B cell (primary cell): ENCODE data around the gene C11orf91. TPM values are rescaled to one million over a fixed set of nuclear protein-coding genes. Genes with fewer than 3 reads are reported as not detected.

Experiments used
- ATAC-seq: fragments of 200-7000 bp; cut with Tn5 transposase; one replicate; pipeline ENCODE4 v1.10.0; 2021; ENCODE audit warnings: low read depth, mild to moderate bottlenecking, moderate number of reproducible peaks, moderate library complexity
- CTCF ChIA-PET: fragments of 350-600 bp; sonication (Branson Sonifier 250); formaldehyde crosslinking; loops from one replicate; lab custom pipeline; 2021; ENCODE audit warnings: antibody characterized with exemption, inconsistent platforms; lab: Charles Lee
- POLR2A ChIA-PET: fragments of 350-600 bp; sonication (Branson Sonifier 250); formaldehyde crosslinking; loops from one replicate; lab custom pipeline; 2021; ENCODE audit warnings: antibody characterized with exemption; lab: Charles Lee
- DNase-seq: peaks from one replicate; pipeline ENCODE4 v3.0.0; 2013
- H2AFZ ChIP-seq: 2 replicates; pipeline ENCODE4 v1.6.1; 2012; ENCODE audit warnings: mild to moderate bottlenecking, low read depth, low read length; ENCODE audit not compliant: insufficient read depth, poor library complexity, severe bottlenecking
- H3K27ac ChIP-seq, 2 donors: 1 replicate in 1 of 2; 2 replicates in 1 of 2; pipeline ENCODE4 v1.5.1; 2012 to 2013; ENCODE audit warnings: low read length in 2 of 2, mild to moderate bottlenecking in 2 of 2, moderate library complexity in 1 of 2
- H3K27me3 ChIP-seq, 4 experiments: fragments of 200-600 bp in 1 of 4; sonication (generic) in 1 of 4; replicated peaks in 1 of 4; 1 replicate in 2 of 4; 2 replicates in 2 of 4; pipeline versions ENCODE4 v1.6.1 to v1.7.0; 2013 to 2016; ENCODE audit warnings: low read length in 3 of 4, mild to moderate bottlenecking in 2 of 4, mixed read lengths in 1 of 4, moderate library complexity in 1 of 4; ENCODE audit not compliant: insufficient read depth in 4 of 4, control insufficient read depth in 3 of 4; ENCODE audit errors: control extremely low read depth in 1 of 4
- H3K36me3 ChIP-seq, 2 experiments: replicated peaks in 1 of 2; 1 replicate in 1 of 2; 2 replicates in 1 of 2; pipeline versions ENCODE4 v1.6.1 to v1.7.1; 2013; ENCODE audit warnings: low read length in 1 of 2; ENCODE audit not compliant: insufficient read depth in 2 of 2, control insufficient read depth in 1 of 2; ENCODE audit errors: control extremely low read depth in 1 of 2, extremely low read depth in 1 of 2
- H3K4me1 ChIP-seq, 2 donors: fragments of 200-600 bp in 1 of 2; sonication (generic) in 1 of 2; 1 replicate in 1 of 2; 2 replicates in 1 of 2; pipeline versions ENCODE4 v1.5.1 to v1.6.1; 2013 to 2017; ENCODE audit warnings: low read length in 2 of 2; ENCODE audit not compliant: control insufficient read depth in 2 of 2, insufficient read depth in 2 of 2
- H3K4me2 ChIP-seq: replicated peaks from 2 replicates; pipeline ENCODE3; 2012; ENCODE audit warnings: mild to moderate bottlenecking, low read depth, low read length; ENCODE audit not compliant: poor library complexity, severe bottlenecking
- H3K4me3 ChIP-seq, 5 experiments: fragments of 200-600 bp in 1 of 5; sonication (generic) in 1 of 5; 1 replicate in 3 of 5; 2 replicates in 2 of 5; pipeline versions ENCODE4 v1.5.1 to v1.7.0; 2011 to 2016; ENCODE audit warnings: low read length in 4 of 5, mild to moderate bottlenecking in 4 of 5, low read depth in 2 of 5, control low read depth in 1 of 5, moderate library complexity in 1 of 5; ENCODE audit not compliant: insufficient read depth in 1 of 5; ENCODE audit errors: control extremely low read depth in 1 of 5, extremely low read depth in 1 of 5
- H3K79me2 ChIP-seq: fragments of 200-600 bp; sonication (generic); one replicate; pipeline ENCODE4 v1.6.0; 2016; ENCODE audit warnings: low read length; ENCODE audit not compliant: control insufficient read depth, insufficient read depth
- H3K9ac ChIP-seq: fragments of 200-600 bp; sonication (generic); 2 replicates; pipeline ENCODE4 v1.6.1; 2017; ENCODE audit warnings: mild to moderate bottlenecking, low read length, moderate library complexity
- H3K9me3 ChIP-seq, 3 donors: one replicate each; pipeline versions ENCODE4 v1.6.1 to v1.7.1; 2013; ENCODE audit warnings: low read length in 2 of 3; ENCODE audit not compliant: control insufficient read depth in 2 of 3, insufficient read depth in 1 of 3; ENCODE audit errors: control extremely low read depth in 1 of 3
- H4K20me1 ChIP-seq: 2 replicates; pipeline ENCODE4 v1.6.0; 2012; ENCODE audit warnings: mild to moderate bottlenecking, low read length; ENCODE audit not compliant: insufficient read depth, control insufficient read depth, poor library complexity, severe bottlenecking
- H3K27ac Mint-ChIP-seq: one replicate; pipeline ENCODE4 v1.8.0; 2021; ENCODE audit warnings: mixed read lengths
- H3K27me3 Mint-ChIP-seq: one replicate; pipeline ENCODE4 v1.8.0; 2021; ENCODE audit warnings: mixed read lengths
- H3K4me1 Mint-ChIP-seq: one replicate; pipeline ENCODE4 v1.8.0; 2021; ENCODE audit warnings: mixed read lengths
- H3K4me3 Mint-ChIP-seq: one replicate; pipeline ENCODE4 v1.8.0; 2021; ENCODE audit warnings: mixed read lengths
- H3K9me3 Mint-ChIP-seq: one replicate; pipeline ENCODE4 v1.8.0; 2022; ENCODE audit warnings: mixed read lengths; ENCODE audit not compliant: insufficient read depth
- CTCF ChIP-seq: fragments of 200-600 bp; IDR thresholded peaks from one replicate; pipeline ENCODE4 v1.8.0; 2022; ENCODE audit warnings: antibody characterized with exemption, mild to moderate bottlenecking
- EZH2 ChIP-seq: IDR thresholded peaks from 2 replicates; pipeline ENCODE4 v1.6.1; 2012; ENCODE audit warnings: borderline replicate concordance, low read depth, mild to moderate bottlenecking, moderate library complexity, low read length; ENCODE audit not compliant: insufficient read depth, poor library complexity, severe bottlenecking
- WGBS: methylation state at CpG from one replicate; pipeline ENCODE4 v1.1.5; 2013; ENCODE audit warnings: missing lambda C conversion rate; ENCODE audit not compliant: insufficient coverage; 5-methylcytosine and 5-hydroxymethylcytosine counted together
- intact Hi-C: fragments of 100-400 bp; cut with micrococcal nuclease; formaldehyde crosslinking; loops from one replicate; pipeline ENCODE4 v1.10.0; 2022
- polyA minus RNA-seq: library from RNA; depleted of rRNA, polyadenylated mRNA; stranded (reverse); fragments of >200 nt; gene quantifications from 2 replicates; pipeline ENCODE4 v1.2.3, GENCODE V29; 2012
- polyA plus RNA-seq: library from polyadenylated mRNA; depleted of rRNA; stranded (reverse); fragments of >200 nt; gene quantifications from 2 replicates; pipeline ENCODE4 v1.2.3, GENCODE V29; 2012
- total RNA-seq, 2 donors: library from RNA; stranded (reverse); fragments of 120-200 nt in 1 of 2; gene quantifications; 1 replicate in 1 of 2; 2 replicates in 1 of 2; pipeline versions ENCODE4 v1.2.3 to v1.2.4, GENCODE V29; 2013 to 2022

The C11orf91 gene, protein sequence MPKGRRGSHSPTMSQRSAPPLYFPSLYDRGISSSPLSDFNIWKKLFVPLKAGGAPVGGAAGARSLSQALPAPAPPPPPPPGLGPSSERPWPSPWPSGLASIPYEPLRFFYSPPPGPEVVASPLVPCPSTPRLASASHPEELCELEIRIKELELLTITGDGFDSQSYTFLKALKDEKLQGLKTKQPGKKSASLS
- total RNA-seq (not detected in 2 replicates), polyA plus RNA-seq (not detected in 2 replicates), polyA minus RNA-seq (not detected in 2 replicates)
- not detected for total RNA-seq (2013)

GRCh38 chr11:33700502-33701271, at the start of gene C11orf91:
TSS of gene C11orf91 (minus strand) at chr11:33700826. CDS start at chr11:33700740, 86 bp downstream.
- no peaks in the 10 kb centered on the region for H3K9me3 Mint-ChIP-seq
- intact Hi-C loops: loop anchor here (1.0 to 2.0 kb wide), 7 partner anchors 36 to 662 kb away; partner anchors contain the start of genes CD59, CSTF3, FBXO3 and HIPK3
- Histone ChIP-seq H3K36me3 (no peaks in the 10 kb centered on the region), H3K27me3 (peaks cover 0 to 14% (median 3%) of the 10 kb centered on the region in 4 experiments), H3K27ac (no peak within 1 kb of the TSS), H3K79me2 (no peaks in the 10 kb centered on the region), H3K4me1 (peaks cover 6 to 16% of the 10 kb centered on the region in 2 donors), H3K9ac (peak within 1 kb of the TSS; percentile 64), H2AFZ (peak within 1 kb of the TSS; percentile 71), H4K20me1 (no peaks in the 10 kb centered on the region), H3K4me2 (peak within 1 kb of the TSS; percentile 84), H3K9me3 (peaks cover 0 to 4% (median 0%) of the 10 kb centered on the region in 3 donors), H3K4me3 (peak within 1 kb of the TSS; percentile 53 to 74 (median 60))
- H3K4me1 Mint-ChIP-seq: peaks cover 17% of the 10 kb centered on the region
- H3K4me3 Mint-ChIP-seq: peak within 1 kb of the TSS; percentile 93
- ChIA-PET CTCF (interaction anchor here (1.0 to 1.6 kb wide), 2 partner anchors 42 kb away, joined by 6 to 7 read pairs; no protein-coding TSS in a partner anchor), POLR2A (interaction anchor here (1.3 kb wide), 1 partner anchor 74 kb away, joined by 3 read pairs; the partner anchor contains the start of gene FBXO3)
- H3K27ac Mint-ChIP-seq: peak within 1 kb of the TSS; percentile 57
- WGBS: under 1% methylated on average over 65 of the region's 72 CpGs
- ATAC-seq (peak; percentile 99), DNase-seq (peak; percentile 97)
- TF ChIP-seq EZH2 (no peak), CTCF (no peak)
- H3K27me3 Mint-ChIP-seq: peaks cover 5% of the 10 kb centered on the region

DNA sequence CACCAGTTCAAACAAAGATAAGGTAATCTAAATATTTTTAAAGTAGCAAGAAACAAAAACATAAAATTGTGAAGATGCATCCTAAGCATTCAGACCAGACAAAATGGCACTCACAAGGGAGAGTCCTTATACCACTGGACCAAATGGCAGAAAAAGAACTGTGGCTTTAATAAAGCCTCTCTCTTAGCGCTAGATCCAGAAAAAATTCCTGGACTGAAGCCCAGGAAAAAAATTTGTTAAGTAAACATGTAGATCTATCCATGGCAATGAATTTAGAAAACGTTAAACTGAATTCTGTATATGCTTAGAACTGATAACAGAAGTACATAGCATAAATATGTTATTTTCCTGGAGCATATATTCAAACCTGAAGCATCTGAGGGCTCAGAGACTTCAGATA, 47.4 kb upstream of the C11orf91 start:
- no peak overlapping the region for H3K4me3 Mint-ChIP-seq
- H3K27ac Mint-ChIP-seq: no peak overlapping the region
- ATAC-seq: no peak
- Histone ChIP-seq H3K27ac (no peak overlapping the region), H3K4me3 (no peak overlapping the region), H4K20me1 (no peaks in the 10 kb centered on the region), H3K36me3 (peaks cover 14 to 41% of the 10 kb centered on the region in 2 experiments), H3K4me1 (no peaks in the 10 kb centered on the region), H3K4me2 (no peak overlapping the region), H3K9me3 (no peaks in the 10 kb centered on the region), H2AFZ (no peak overlapping the region), H3K9ac (no peak overlapping the region), H3K79me2 (no peaks in the 10 kb centered on the region), H3K27me3 (no peaks in the 10 kb centered on the region)
- CTCF ChIA-PET: no interaction called here
- intact Hi-C loops: no loop called here
- TF ChIP-seq CTCF (no peak), EZH2 (no peak)
- no CpG with 5 or more reads among the region's 2 CpGs for WGBS
- no peaks in the 10 kb centered on the region for H3K27me3 Mint-ChIP-seq
- no peak for DNase-seq
- no peaks in the 10 kb centered on the region for H3K9me3 Mint-ChIP-seq
- no peaks in the 10 kb centered on the region for H3K4me1 Mint-ChIP-seq
- POLR2A ChIA-PET: no interaction called here
